NB4 (cell line): ENCODE results near the gene NUP98.

Experiments used
- TF ChIP-seq, protein P1 (sequence below): IDR thresholded peaks from one replicate; pipeline ENCODE4 v1.5.1; 2012; ENCODE audit warnings: low read depth, low read length
- TF ChIP-seq, protein P2 (sequence below): IDR thresholded peaks from 2 replicates; pipeline ENCODE4 v1.6.1; 2011; ENCODE audit warnings: low read depth, low read length

DNA sequence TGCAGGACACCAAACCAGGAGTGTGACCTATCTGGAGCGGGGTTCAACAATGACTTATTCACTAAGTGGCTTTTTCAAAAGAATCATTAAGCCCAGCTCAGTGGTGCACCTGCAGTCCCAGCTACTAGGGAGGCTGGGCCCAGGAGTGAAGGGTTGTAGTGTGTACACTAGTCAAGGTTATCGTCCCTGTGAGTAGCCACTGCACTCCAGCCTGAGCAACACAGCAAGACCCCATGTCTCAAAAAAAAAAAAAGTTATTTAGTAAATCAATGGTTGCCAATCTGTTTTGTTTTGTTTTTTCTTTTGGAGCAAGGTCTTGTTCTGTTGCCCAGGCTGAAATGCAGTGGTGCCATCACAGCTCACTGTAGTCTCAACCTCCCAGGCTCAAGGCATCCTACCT lies 35.5 kb upstream of the NUP98 start:
- TF ChIP-seq, protein P1, sequence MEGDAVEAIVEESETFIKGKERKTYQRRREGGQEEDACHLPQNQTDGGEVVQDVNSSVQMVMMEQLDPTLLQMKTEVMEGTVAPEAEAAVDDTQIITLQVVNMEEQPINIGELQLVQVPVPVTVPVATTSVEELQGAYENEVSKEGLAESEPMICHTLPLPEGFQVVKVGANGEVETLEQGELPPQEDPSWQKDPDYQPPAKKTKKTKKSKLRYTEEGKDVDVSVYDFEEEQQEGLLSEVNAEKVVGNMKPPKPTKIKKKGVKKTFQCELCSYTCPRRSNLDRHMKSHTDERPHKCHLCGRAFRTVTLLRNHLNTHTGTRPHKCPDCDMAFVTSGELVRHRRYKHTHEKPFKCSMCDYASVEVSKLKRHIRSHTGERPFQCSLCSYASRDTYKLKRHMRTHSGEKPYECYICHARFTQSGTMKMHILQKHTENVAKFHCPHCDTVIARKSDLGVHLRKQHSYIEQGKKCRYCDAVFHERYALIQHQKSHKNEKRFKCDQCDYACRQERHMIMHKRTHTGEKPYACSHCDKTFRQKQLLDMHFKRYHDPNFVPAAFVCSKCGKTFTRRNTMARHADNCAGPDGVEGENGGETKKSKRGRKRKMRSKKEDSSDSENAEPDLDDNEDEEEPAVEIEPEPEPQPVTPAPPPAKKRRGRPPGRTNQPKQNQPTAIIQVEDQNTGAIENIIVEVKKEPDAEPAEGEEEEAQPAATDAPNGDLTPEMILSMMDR, result no peak
- TF ChIP-seq, protein P2, sequence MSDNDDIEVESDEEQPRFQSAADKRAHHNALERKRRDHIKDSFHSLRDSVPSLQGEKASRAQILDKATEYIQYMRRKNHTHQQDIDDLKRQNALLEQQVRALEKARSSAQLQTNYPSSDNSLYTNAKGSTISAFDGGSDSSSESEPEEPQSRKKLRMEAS, result no peak
